ENCODE measurements around the gene SLC4A4.

The SLC4A4 gene

DNA sequence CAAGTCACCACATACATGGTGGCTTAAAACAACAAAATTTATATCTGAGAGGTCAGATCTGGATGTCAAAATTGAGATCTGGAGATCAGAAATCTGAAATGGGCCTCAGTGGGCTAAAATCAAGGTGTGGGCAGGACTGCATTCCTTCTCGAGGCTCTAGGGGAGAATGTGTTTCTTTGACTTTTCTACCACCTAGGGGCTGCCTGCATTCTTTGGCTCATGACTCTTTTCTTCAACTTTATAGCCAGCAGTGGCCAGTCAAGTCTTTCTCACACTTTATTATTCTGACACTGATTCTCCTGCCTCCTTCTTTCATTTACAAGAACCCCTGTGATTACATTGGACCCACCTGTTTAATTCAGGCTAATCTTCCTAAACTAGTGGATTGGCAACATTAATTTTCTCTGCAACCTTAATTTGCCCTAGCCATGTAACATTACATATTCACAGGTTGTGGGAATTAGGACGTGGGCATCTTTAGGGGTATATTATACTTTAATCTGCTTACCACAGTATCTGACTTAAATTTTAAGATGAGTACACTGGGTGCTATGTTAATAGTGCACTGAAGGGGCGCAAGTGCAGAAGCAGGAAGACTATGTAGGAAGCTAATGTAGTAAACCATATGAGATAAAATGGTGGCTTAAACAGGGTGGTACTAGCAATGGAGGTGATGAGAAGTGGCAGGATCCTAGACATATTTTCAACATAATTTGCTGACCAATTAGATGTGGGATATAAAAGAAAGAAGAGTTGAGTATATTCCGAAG lies 188.0 kb downstream of the SLC4A4 start:
- ChIA-PET CTCF (interaction anchor here (0.7 kb wide), 1 partner anchor 325 kb away, joined by 3 read pairs; no protein-coding TSS in a partner anchor), POLR2A (no interaction called here)
- Histone ChIP-seq H3K4me1 (ENCODE audit: control insufficient read depth, insufficient read depth, low read length) (no peaks in the 10 kb centered on the region), H3K9me3 (ENCODE audit: control insufficient read depth, insufficient read depth, low read depth, low read length) (no peaks in the 10 kb centered on the region), H3K36me3 (ENCODE audit: control insufficient read depth in 2 of 2, insufficient read depth in 1 of 2, low read length in 2 of 2) (no peaks in the 10 kb centered on the region), H3K27ac (ENCODE audit: extremely low read depth, low read depth, low read length) (no peak overlapping the region), H3K4me3 (ENCODE audit: low read depth, low read length) (no peak overlapping the region)
- TF ChIP-seq MEIS1 (CRISPR knock-in tag; IDR thresholded peaks at IDR 0.05; ENCODE audit: borderline replicate concordance) (no peak), ZNF530 (tag by site-specific recombination; IDR thresholded peaks at IDR 0.05; ENCODE audit: low read depth) (no peak), ZBTB21 (tag by site-specific recombination; IDR thresholded peaks at IDR 0.05) (no peak), ZNF2 (tag by site-specific recombination; IDR thresholded peaks at IDR 0.05) (no peak), ZNF155 (tag by site-specific recombination; IDR thresholded peaks at IDR 0.05) (no peak), ZNF768 (tag by site-specific recombination; IDR thresholded peaks at IDR 0.05) (no peak)

- TF ChIP-seq ZNF521 (tag by site-specific recombination; IDR thresholded peaks at IDR 0.05): no peak
- no peak for TF ChIP-seq ZNF544 (tag by site-specific recombination; IDR thresholded peaks at IDR 0.05)
- TF ChIP-seq SCRT2 (tag by site-specific recombination; IDR thresholded peaks at IDR 0.05): no peak
- TF ChIP-seq, protein P1, sequence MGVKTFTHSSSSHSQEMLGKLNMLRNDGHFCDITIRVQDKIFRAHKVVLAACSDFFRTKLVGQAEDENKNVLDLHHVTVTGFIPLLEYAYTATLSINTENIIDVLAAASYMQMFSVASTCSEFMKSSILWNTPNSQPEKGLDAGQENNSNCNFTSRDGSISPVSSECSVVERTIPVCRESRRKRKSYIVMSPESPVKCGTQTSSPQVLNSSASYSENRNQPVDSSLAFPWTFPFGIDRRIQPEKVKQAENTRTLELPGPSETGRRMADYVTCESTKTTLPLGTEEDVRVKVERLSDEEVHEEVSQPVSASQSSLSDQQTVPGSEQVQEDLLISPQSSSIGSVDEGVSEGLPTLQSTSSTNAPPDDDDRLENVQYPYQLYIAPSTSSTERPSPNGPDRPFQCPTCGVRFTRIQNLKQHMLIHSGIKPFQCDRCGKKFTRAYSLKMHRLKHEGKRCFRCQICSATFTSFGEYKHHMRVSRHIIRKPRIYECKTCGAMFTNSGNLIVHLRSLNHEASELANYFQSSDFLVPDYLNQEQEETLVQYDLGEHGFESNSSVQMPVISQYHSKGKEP (tag by site-specific recombination; IDR thresholded peaks at IDR 0.05): no peak
These were observed 193.6 kb downstream of the SLC4A4 start for GRCh38 chr4:71532407-71532806.

GRCh38 chr4:71533121-71533520 lies 194.3 kb downstream of the SLC4A4 start:
- no peaks in the 10 kb centered on the region for H3K9me3 ChIP-seq (ENCODE audit: control insufficient read depth, insufficient read depth, low read depth, low read length)
- H3K4me1 ChIP-seq (ENCODE audit: control insufficient read depth, insufficient read depth, low read length): no peaks in the 10 kb centered on the region
- H3K27ac ChIP-seq (ENCODE audit: extremely low read depth, low read depth, low read length): no peak overlapping the region
- TF ChIP-seq ZNF76 (tag by site-specific recombination; IDR thresholded peaks at IDR 0.05; ENCODE audit: borderline replicate concordance, low read depth) (no peak), ZNF175 (tag by site-specific recombination; IDR thresholded peaks at IDR 0.05) (no peak), HOXA7 (CRISPR knock-in tag; IDR thresholded peaks at IDR 0.05; ENCODE audit: borderline replicate concordance) (no peak), ZNF221 (tag by site-specific recombination; IDR thresholded peaks at IDR 0.05; ENCODE audit: borderline replicate concordance) (no peak), ZNF391 (tag by site-specific recombination; IDR thresholded peaks at IDR 0.05; ENCODE audit: borderline replicate concordance, low read depth) (no peak), ZNF544 (tag by site-specific recombination; IDR thresholded peaks at IDR 0.05) (no peak), ZSCAN5A (tag by site-specific recombination; IDR thresholded peaks at IDR 0.05) (no peak), ZNF488 (tag by site-specific recombination; IDR thresholded peaks at IDR 0.05) (no peak), ZNF624 (tag by site-specific recombination; IDR thresholded peaks at IDR 0.05) (no peak), ZNF629 (tag by site-specific recombination; IDR thresholded peaks at IDR 0.05) (no peak), KLF9 (tag by site-specific recombination; IDR thresholded peaks at IDR 0.05; ENCODE audit: low read depth) (no peak), ZNF146 (tag by site-specific recombination; IDR thresholded peaks at IDR 0.05) (no peak)
- CTCF ChIA-PET: interaction anchor here (0.7 kb wide), 1 partner anchor 90 kb away, joined by 3 read pairs; no protein-coding TSS in a partner anchor
- POLR2A ChIA-PET: no interaction called here
- H3K36me3 ChIP-seq (ENCODE audit: control insufficient read depth in 2 of 2, insufficient read depth in 1 of 2, low read length in 2 of 2): no peaks in the 10 kb centered on the region
- H3K4me3 ChIP-seq (ENCODE audit: low read depth, low read length): no peak overlapping the region

More at GRCh38 chr4:71532407-71532806, 193.6 kb downstream of the SLC4A4 start:
- Histone ChIP-seq H3K36me3 (ENCODE audit: control insufficient read depth in 2 of 2, insufficient read depth in 1 of 2, low read length in 2 of 2) (no peaks in the 10 kb centered on the region), H3K4me1 (ENCODE audit: control insufficient read depth, insufficient read depth, low read length) (no peaks in the 10 kb centered on the region), H3K27ac (ENCODE audit: extremely low read depth, low read depth, low read length) (no peak overlapping the region), H3K9me3 (ENCODE audit: control insufficient read depth, insufficient read depth, low read depth, low read length) (no peaks in the 10 kb centered on the region), H3K4me3 (ENCODE audit: low read depth, low read length) (no peak overlapping the region)
- ChIA-PET CTCF (no interaction called here), POLR2A (no interaction called here)

Data from HEK293 (cell line).